ENCODE results near the gene UNC13A. TPM values are rescaled to one million over a fixed set of nuclear protein-coding genes. Genes with fewer than 3 reads are reported as not detected.
"Not testable (repeated sequence)": the region's sequence is repeated elsewhere in the genome, so short reads cannot be mapped to it uniquely, and the experiment has no call there.

UNC13A gene
- polyA plus RNA-seq, 10 donors, result 0.04 to 0.36 (median 0.15) TPM

DNA sequence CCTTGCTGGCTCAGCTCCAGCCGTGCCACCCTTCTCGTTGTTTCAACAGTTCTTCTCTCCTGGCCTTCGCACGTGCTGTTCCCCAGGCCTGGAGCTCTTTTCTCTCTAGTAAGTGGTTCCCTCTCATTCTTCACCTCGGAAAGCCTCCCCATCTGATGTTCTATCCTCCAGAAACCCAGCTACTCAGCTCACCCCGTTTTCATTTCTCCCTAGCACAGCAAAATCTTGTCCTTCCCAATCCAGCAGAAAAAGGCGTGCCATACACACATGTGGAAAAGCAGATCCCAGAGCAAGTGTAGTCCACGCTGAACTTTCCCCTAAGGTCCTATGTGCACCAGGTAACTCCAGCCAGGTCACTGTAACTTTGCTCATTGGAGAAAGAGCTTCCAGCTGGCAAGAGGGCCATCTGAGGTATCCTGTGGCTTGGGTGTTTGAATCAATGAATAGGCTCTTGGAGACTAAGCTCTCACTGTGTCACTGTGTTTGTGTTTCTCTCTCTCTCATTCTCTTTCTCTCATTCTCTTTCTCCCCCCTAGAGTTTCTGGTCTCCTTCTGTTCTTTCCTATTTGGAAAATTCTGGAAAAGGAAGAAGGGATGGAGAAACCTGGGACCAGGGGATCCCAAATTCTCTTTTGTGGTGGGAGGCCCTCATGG is 83.7 kb downstream of the UNC13A start:
- DNase-seq, result no peak

- no peak for DNase-seq
Observed at GRCh38 chr19:17602872-17603510, 85.2 kb downstream of the UNC13A start.

- DNase-seq, result no peak
Observed at GRCh38 chr19:17602217-17602616, 85.9 kb downstream of the UNC13A start.

GRCh38 chr19:17601683-17602082 is 86.5 kb downstream of the UNC13A start:
- DNase-seq, result no peak

GRCh38 chr19:17599780-17600179 is 88.4 kb downstream of the UNC13A start:
- no peak for DNase-seq

- no peak for DNase-seq
Observed at GRCh38 chr19:17598953-17599352, 89.2 kb downstream of the UNC13A start.

DNA sequence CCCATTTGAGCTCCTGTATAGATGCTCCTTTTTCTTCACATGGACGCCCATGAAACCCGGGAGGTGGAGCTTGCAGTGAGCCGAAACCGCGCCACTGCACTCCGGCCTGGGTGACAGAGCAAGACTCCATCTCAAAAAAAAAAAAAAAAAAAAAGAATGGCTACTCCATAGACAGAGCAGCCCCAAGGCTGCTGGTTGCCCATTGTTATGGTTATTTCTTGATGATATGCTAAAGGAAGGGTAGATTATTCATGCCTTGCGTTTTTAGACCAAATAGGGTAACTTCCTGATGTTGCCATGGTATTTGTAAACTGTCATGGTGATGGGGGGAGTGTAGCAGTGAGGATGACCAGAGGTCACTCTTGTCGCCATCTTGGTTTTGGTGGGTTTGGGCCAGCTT is 90.1 kb downstream of the UNC13A start:
- DNase-seq, result not testable (repeated sequence)

DNA sequence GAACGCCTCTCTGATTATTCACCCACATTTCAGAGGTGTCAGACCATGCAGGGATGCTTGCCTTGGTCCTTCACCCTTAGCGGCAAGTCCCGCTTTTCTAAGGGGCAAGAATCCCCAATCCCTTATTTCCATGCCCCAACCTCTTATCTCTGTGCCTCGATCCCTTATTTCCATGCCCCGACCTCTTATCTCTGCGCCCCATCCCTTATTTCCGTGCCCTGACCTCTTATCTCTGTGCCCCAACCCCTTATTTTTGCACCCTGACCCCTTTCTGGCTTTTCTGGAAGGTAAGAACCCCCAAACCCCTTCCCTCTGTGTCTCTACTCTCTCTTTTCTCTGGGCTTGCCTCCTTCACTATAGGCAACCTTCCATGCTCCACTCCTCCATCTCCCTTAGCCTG is 93.9 kb downstream of the UNC13A start:
- not testable (repeated sequence) for DNase-seq

GRCh38 chr19:17590866-17591265 is 97.3 kb downstream of the UNC13A start:
- no peak for DNase-seq

DNA sequence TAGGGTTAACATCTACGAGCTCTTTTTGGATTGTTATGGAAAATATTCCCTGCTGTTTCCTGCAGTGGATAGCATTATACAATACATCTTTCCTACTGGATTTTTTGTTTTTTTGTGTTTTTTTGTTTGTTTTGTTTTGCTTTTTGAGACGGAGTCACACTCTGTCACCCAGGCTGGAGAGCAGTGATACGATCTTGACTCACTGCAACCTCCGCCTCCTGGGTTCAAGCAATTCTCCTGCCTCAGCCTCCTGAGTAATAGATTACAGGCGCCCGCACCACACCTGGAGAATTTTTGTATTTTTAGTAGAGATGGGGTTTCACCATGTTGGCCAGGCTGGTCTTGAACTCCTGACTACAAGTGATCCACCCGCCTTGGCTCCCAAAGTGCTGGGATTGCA is 102.8 kb downstream of the UNC13A start:
- DNase-seq, result not testable (repeated sequence)

DNA sequence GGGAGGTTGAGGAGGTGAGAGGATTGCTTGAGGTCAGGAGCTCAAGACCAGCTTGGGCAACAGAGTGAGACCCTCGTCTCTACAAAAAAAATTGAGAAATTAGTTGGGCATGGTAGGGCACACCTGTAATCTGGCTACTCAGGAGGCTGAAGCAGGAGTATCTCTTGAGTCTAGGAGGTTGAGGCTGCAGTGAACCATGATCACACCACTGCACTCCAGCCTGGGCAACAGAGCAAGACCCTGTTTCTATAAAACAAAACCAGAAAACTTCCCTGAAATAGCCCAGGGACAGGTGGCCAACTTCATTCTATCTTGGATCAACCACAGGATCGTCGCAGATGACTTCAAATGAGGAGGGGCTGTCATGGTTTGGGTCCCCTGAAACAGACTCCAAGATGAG is 104.0 kb downstream of the UNC13A start:
- no peak for DNase-seq

DNA sequence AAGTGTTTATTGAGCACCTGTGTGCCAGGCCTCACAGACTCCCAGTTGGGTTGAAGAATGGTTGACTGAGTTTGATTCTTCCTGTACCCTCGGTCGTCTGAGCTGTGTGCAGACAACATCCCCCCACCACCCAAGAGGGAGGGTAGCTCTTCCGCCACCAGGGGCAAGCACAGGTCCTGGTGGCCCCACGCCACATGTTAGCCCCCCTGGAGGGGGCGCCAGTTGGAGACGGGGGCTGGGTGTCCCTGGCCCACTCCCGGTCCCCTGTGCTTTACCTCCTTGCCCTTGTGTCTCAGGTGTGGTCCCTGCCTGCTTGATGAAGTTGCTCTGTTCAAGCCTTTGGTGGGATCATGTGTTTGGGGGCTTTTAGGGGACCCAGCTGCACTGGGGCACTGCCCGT is 105.5 kb downstream of the UNC13A start:
- DNase-seq, result no peak

- DNase-seq, result no peak
Observed at GRCh38 chr19:17581211-17581874, 106.8 kb downstream of the UNC13A start.

GRCh38 chr19:17580470-17581144 is 107.5 kb downstream of the UNC13A start:
- no peak for DNase-seq

DNA sequence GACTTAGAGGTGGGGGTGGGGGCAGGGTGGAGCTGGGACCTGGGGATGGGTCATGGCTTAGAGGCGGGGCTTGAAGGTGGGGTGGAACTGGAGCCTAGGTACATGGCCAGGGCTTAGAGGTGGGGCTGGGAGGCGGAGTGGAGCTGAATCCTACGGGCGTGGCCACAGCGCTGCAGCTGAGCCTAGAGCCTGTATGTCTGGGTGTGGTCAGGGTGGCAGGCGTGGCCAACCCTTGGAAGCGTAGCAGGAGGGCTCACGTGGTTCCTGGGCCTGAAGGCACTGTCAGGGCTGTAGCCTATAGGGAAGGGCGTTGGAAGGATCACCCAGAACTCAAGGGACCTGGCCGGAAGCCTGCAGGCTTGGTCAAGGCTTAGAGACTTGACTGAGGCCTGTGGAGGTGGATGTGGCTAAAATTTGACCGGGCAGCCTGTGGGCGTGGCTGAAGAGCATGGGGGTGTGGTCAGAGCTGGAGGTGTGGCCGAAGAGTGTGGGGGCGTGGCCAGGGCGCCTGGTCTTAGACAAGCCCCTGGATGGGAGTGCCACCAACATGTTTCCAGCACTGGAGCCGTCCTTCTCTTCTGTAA is 108.4 kb downstream of the UNC13A start:
- peak in 2 of 3 donors; percentile 30 to 61 for DNase-seq

- DNase-seq, result no peak
Observed at GRCh38 chr19:17577457-17578097, 110.6 kb downstream of the UNC13A start.

- peak in 1 of 3 donors; percentile 40 for DNase-seq
Observed at GRCh38 chr19:17576758-17577456, 111.2 kb downstream of the UNC13A start.

DNA sequence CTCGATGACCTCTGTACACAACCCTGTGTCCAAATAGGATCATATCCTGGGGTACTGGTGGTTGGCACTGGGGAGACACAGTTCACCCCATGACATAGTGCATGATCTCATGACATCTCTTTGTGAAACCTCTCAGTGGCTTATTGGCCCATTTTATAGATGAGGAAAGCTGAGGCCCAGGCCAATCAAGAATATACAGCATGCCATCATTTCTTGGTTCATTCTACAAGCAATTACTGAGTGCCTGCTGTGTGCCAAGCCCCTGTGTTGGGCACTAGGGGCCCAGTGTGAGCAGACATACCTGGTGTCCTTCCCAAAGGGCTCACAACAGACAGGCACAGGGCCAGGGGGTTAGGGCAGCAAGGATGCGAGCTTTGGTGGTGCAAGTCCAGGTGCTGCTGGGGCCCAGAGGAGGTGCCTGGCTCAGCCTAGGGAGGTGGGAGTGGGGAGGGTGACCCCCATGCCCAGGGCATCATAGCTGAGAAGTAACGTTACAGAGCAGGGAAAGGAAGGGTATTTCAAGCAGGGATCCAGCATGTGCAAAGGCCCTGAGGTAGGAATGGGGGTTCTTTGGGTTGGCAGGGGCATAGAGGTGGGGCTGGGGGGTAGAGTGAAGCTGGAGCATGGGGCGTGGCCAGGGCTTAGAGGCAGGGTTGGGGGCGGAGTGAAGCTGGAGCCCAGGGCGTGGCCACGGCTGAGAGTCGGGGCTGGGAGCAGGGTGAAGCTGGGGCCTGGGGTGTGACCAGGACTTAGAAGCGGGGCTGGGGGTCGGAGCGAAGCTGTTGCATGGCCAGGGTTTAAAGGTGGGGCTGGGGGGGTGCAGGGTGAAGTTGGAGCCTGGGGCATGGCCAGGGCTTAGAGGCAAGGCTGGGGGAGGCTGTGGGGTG is 112.0 kb downstream of the UNC13A start:
- no peak for DNase-seq

- DNase-seq, result no peak
Observed at GRCh38 chr19:17572638-17573037, 115.5 kb downstream of the UNC13A start.

DNA sequence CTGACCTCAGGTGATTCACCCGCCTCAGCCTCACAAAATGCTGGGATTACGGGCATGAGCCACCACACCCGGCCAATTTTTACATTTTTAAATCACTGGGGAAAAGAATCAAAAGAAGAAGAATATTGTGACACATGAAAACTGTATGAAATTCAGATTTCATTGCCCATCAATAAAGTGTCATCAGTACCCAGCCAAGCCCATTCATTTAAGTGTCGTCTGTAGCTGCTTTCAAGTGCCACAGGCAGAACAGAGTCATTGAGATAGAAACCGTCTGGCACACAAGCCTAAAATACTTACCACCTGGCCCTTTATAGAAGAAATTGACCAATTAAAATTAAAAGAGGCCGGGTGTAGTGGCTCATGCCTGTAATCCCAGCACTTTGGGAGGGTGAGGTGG is 117.4 kb downstream of the UNC13A start:
- DNase-seq, result no peak

Measured in muscle of back (tissue), 11 donors.